ENCODE results near the gene TRIM26.

TRIM26 gene

GRCh38 chr6:30154709-30155519, 58.3 kb downstream of the TRIM26 start:
- DNase-seq (ENCODE audit: extremely low read depth, low read depth): peak; percentile 10
- TF ChIP-seq, protein P1, sequence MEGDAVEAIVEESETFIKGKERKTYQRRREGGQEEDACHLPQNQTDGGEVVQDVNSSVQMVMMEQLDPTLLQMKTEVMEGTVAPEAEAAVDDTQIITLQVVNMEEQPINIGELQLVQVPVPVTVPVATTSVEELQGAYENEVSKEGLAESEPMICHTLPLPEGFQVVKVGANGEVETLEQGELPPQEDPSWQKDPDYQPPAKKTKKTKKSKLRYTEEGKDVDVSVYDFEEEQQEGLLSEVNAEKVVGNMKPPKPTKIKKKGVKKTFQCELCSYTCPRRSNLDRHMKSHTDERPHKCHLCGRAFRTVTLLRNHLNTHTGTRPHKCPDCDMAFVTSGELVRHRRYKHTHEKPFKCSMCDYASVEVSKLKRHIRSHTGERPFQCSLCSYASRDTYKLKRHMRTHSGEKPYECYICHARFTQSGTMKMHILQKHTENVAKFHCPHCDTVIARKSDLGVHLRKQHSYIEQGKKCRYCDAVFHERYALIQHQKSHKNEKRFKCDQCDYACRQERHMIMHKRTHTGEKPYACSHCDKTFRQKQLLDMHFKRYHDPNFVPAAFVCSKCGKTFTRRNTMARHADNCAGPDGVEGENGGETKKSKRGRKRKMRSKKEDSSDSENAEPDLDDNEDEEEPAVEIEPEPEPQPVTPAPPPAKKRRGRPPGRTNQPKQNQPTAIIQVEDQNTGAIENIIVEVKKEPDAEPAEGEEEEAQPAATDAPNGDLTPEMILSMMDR (IDR thresholded peaks at IDR 0.05; ENCODE audit: low read depth, low read length): no peak

DNA sequence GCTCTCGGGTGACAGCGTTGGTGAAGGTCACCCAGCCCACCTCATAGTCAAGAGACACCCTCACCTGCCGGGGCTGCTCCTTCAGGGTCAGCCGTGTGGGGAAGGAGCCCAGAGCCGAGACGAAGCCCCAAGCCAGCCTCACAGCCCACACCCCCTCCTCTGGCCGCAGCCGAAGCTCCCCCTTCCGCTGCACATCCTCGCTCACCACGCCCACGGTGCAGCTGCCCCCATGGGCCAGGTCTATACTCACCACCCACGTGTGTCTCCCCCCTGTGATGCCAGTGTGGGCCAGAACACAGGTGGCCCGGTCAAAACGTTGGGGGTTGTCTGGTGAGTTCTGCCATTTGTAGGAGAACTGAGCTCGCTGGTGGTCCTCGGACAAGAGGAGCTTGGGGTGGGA, 59.1 kb downstream of the TRIM26 start:
- TF ChIP-seq, protein P1 (IDR thresholded peaks at IDR 0.05; ENCODE audit: low read depth, low read length): no peak
- DNase-seq (ENCODE audit: extremely low read depth, low read depth): no peak

GRCh38 chr6:30152910-30153610, 60.1 kb downstream of the TRIM26 start:
- DNase-seq (ENCODE audit: extremely low read depth, low read depth): no peak
- TF ChIP-seq, protein P1 (IDR thresholded peaks at IDR 0.05; ENCODE audit: low read depth, low read length): no peak

DNA sequence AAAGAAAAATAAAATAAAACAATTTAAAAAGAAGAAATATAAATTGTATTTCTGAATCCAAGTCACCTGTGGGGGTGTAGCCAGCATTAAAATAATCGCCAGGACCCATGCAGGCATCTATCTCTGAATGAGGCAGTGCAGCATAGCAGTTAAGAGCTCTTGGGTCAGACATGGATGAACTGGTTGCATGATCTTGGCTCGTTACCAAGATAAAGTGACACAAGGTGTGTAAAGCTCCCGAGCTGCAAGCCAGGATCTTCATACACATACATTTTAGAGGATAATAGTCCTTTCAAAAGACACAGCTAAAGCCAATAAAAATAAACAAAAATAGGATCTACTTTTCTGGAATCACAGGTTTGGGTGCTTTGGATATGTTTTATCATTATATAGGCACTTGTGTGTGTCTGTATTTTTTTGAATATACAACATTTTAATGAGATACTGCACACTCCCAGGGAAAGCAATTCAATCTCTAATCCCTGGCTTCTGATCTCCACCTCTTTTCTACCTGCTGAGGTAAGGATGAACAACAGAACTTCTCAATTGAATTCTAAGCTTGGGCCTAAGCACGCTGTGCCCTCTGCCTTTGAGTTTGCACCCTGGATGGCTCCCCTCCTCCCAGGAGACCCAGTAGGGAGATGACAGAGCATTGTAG, 61.1 kb downstream of the TRIM26 start:
- no peak for DNase-seq (ENCODE audit: extremely low read depth, low read depth)
- TF ChIP-seq, protein P1 (IDR thresholded peaks at IDR 0.05; ENCODE audit: low read depth, low read length): no peak

GRCh38 chr6:30151580-30151979, 61.6 kb downstream of the TRIM26 start:
- TF ChIP-seq, protein P1 (IDR thresholded peaks at IDR 0.05; ENCODE audit: low read depth, low read length): no peak
- no peak for DNase-seq (ENCODE audit: extremely low read depth, low read depth)

- DNase-seq (ENCODE audit: extremely low read depth, low read depth): no peak
- TF ChIP-seq, protein P1 (IDR thresholded peaks at IDR 0.05; ENCODE audit: low read depth, low read length): no peak
These were observed 62.4 kb downstream of the TRIM26 start for GRCh38 chr6:30150671-30151395.

Data from AG09319 (cell line).